ENCODE data around the gene VSNL1. TPM values are rescaled to one million over a fixed set of nuclear protein-coding genes. Genes with fewer than 3 reads are reported as not detected.

The VSNL1 gene
- total RNA-seq, 1 donor from 2014 or later = 19.6 TPM

GRCh38 chr2:17649026-17649425 is 108.5 kb downstream of the VSNL1 start:
- TF ChIP-seq, protein P1, sequence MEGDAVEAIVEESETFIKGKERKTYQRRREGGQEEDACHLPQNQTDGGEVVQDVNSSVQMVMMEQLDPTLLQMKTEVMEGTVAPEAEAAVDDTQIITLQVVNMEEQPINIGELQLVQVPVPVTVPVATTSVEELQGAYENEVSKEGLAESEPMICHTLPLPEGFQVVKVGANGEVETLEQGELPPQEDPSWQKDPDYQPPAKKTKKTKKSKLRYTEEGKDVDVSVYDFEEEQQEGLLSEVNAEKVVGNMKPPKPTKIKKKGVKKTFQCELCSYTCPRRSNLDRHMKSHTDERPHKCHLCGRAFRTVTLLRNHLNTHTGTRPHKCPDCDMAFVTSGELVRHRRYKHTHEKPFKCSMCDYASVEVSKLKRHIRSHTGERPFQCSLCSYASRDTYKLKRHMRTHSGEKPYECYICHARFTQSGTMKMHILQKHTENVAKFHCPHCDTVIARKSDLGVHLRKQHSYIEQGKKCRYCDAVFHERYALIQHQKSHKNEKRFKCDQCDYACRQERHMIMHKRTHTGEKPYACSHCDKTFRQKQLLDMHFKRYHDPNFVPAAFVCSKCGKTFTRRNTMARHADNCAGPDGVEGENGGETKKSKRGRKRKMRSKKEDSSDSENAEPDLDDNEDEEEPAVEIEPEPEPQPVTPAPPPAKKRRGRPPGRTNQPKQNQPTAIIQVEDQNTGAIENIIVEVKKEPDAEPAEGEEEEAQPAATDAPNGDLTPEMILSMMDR (IDR thresholded peaks at IDR 0.05; ENCODE audit: unreplicated experiment) = no peak
- H3K36me3 Mint-ChIP-seq (ENCODE audit: low read depth, unreplicated experiment) = peaks cover 13% of the 10 kb centered on the region
- H3K27me3 Mint-ChIP-seq (ENCODE audit: unreplicated experiment) = peaks cover 6% of the 10 kb centered on the region
- peaks cover 9% of the 10 kb centered on the region for H3K4me1 Mint-ChIP-seq (ENCODE audit: unreplicated experiment)
- H3K27ac Mint-ChIP-seq (ENCODE audit: unreplicated experiment) = no peak overlapping the region
- H3K4me3 Mint-ChIP-seq (ENCODE audit: unreplicated experiment) = no peak overlapping the region
- no peak for DNase-seq (ENCODE audit: low spot score)
- H3K9me3 Mint-ChIP-seq (ENCODE audit: unreplicated experiment) = no peaks in the 10 kb centered on the region

DNA sequence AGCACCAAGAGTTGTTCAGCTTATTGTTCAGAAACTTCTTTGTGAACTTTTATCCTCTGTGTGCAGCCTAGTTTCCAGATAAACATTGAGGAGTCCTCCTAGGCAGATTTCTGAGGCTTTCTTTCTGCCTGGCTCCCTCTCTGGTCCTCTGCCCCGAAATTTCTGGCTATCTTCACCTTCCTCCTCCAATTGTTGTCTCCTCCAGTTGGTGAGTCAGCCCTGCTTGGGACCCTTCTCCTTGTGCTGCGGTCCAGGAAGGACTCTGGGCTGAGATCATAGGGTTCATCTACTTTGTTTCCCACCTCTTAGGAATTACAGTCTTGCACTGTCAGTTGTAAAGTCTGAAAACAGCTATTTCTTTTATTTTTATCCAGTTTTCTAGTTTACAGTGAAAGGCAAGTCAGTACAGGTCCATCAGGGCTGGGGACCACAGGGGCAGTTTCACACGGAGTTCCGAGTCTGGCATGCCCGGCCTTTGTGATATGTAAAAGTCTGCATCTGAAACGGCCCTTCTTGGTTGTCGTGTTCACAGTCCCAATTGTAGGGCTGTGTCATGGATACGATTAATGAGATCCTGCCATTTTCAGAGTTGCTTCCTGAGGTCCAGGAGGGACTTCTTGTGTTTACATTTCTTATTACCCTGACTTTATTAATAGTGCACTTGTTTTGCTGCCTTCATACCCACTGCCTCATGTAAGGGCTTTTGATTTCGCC is 112.3 kb downstream of the VSNL1 start:
- H3K27ac Mint-ChIP-seq (ENCODE audit: unreplicated experiment) = no peak overlapping the region
- peaks cover 6% of the 10 kb centered on the region for H3K4me1 Mint-ChIP-seq (ENCODE audit: unreplicated experiment)
- H3K36me3 Mint-ChIP-seq (ENCODE audit: low read depth, unreplicated experiment) = peaks cover 15% of the 10 kb centered on the region
- H3K4me3 Mint-ChIP-seq (ENCODE audit: unreplicated experiment) = no peak overlapping the region
- no peaks in the 10 kb centered on the region for H3K9me3 Mint-ChIP-seq (ENCODE audit: unreplicated experiment)
- peaks cover 5% of the 10 kb centered on the region for H3K27me3 Mint-ChIP-seq (ENCODE audit: unreplicated experiment)
- DNase-seq (ENCODE audit: low spot score) = no peak
- TF ChIP-seq, protein P1 (IDR thresholded peaks at IDR 0.05; ENCODE audit: unreplicated experiment) = no peak

DNA sequence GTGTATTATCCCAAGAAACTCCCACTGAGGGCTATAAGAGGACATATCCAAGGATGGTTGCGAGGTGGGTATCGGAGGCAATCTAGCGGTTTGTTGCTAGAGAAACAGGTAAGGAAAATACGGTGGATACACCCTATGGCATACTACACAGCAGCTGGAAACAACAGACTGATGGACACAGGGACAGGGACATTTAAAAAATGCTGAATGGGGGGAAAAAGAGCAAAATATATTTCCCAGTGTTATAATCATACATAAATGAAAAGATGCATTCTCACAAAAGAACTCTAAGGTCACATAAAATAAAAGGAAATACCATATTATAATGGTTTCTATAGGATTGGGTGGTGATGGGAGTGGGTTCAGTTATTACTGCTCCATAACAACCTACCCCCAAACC is 117.3 kb downstream of the VSNL1 start:
- DNase-seq (ENCODE audit: low spot score) = no peak
- H3K27me3 Mint-ChIP-seq (ENCODE audit: unreplicated experiment) = no peaks in the 10 kb centered on the region
- H3K27ac Mint-ChIP-seq (ENCODE audit: unreplicated experiment) = no peak overlapping the region
- peaks cover 3% of the 10 kb centered on the region for H3K4me1 Mint-ChIP-seq (ENCODE audit: unreplicated experiment)
- TF ChIP-seq, protein P1 (IDR thresholded peaks at IDR 0.05; ENCODE audit: unreplicated experiment) = no peak
- no peaks in the 10 kb centered on the region for H3K9me3 Mint-ChIP-seq (ENCODE audit: unreplicated experiment)
- H3K36me3 Mint-ChIP-seq (ENCODE audit: low read depth, unreplicated experiment) = peaks cover 9% of the 10 kb centered on the region
- H3K4me3 Mint-ChIP-seq (ENCODE audit: unreplicated experiment) = no peak overlapping the region

GRCh38 chr2:17658251-17658843 is 117.9 kb downstream of the VSNL1 start:
- H3K27me3 Mint-ChIP-seq (ENCODE audit: unreplicated experiment) = no peaks in the 10 kb centered on the region
- TF ChIP-seq, protein P1 (IDR thresholded peaks at IDR 0.05; ENCODE audit: unreplicated experiment) = no peak
- DNase-seq (ENCODE audit: low spot score) = no peak
- H3K27ac Mint-ChIP-seq (ENCODE audit: unreplicated experiment) = no peak overlapping the region
- H3K9me3 Mint-ChIP-seq (ENCODE audit: unreplicated experiment) = no peaks in the 10 kb centered on the region
- no peak overlapping the region for H3K4me3 Mint-ChIP-seq (ENCODE audit: unreplicated experiment)
- peaks cover 9% of the 10 kb centered on the region for H3K36me3 Mint-ChIP-seq (ENCODE audit: low read depth, unreplicated experiment)
- peaks cover 2% of the 10 kb centered on the region for H3K4me1 Mint-ChIP-seq (ENCODE audit: unreplicated experiment)

DNA sequence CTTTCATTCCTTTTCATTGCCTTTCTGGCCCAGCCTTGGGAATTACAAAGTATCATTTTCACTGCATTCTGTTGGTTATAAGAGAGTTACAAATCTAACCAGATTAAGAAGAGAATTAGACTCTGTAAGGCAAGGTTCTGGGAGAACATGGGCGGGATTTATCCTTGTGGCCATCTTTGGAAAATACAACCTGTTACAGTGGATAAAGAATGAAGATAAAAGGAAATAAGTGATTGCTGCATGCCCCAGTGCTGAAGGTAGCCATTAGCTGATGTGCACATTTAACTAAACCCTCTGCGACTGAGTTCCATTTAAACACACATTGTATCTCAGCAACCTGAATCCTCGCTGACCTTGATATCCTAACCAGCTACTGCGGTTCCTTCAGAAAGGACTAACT is 119.7 kb downstream of the VSNL1 start:
- Mint-ChIP-seq H3K27me3 (ENCODE audit: unreplicated experiment) (no peaks in the 10 kb centered on the region), H3K27ac (ENCODE audit: unreplicated experiment) (no peak overlapping the region), H3K4me1 (ENCODE audit: unreplicated experiment) (peaks cover 2% of the 10 kb centered on the region), H3K36me3 (ENCODE audit: low read depth, unreplicated experiment) (peaks cover 9% of the 10 kb centered on the region), H3K4me3 (ENCODE audit: unreplicated experiment) (no peak overlapping the region), H3K9me3 (ENCODE audit: unreplicated experiment) (no peaks in the 10 kb centered on the region)
- TF ChIP-seq, protein P1 (IDR thresholded peaks at IDR 0.05; ENCODE audit: unreplicated experiment) = no peak
- DNase-seq (ENCODE audit: low spot score) = no peak
